Measurements from ENCODE around the gene CLIC4. TPM values are rescaled to one million over a fixed set of nuclear protein-coding genes. Genes with fewer than 3 reads are reported as not detected.
"Not testable (repeated sequence)": the region's sequence is repeated elsewhere in the genome, so short reads cannot be mapped to it uniquely, and the experiment has no call there.

CLIC4 gene
- total RNA-seq, 1 donor: 966 TPM

DNA sequence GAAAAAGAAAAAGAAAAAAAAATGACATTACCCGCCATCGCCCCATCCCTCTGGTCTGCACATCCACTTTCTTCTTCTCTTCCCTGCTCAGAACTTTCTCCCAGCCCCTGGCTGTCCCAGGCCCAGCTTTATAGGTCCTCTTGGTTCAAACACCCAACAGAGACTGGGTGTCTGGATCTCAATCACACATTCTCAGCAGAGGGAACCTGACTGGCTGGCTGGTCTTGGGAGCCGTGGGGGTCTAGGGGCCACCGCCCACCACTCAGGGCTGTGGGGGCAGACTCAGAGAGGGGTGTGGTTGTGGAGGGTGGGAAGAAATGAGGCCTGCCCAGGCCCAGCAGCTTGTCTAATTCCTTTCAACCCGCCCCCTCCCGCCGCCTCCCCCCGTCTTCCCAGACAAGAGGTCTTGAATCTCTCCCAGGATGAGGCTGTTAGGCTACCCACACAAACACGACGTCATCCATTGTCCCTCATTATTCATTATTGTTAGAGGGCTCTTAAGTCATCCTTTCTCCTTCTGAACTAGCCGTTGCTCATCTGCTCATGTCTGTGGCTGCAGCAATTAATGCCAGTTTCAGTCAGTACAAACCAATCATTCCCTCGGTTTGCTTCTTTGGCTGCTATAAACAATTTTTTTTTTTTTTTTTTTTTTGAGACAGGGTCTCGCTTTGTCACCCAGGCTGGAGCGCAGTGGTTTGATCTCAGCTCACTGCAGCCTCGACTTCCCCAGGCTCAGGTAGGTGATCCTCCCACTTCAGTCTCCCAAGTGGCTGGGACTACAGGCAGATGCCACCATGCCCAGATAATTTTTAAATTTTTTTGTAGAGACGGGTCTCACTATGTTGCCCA, 40.6 kb upstream of the CLIC4 start:
- peak; percentile 79 for DNase-seq (ENCODE audit: low read depth)
- TF ChIP-seq, protein P1, sequence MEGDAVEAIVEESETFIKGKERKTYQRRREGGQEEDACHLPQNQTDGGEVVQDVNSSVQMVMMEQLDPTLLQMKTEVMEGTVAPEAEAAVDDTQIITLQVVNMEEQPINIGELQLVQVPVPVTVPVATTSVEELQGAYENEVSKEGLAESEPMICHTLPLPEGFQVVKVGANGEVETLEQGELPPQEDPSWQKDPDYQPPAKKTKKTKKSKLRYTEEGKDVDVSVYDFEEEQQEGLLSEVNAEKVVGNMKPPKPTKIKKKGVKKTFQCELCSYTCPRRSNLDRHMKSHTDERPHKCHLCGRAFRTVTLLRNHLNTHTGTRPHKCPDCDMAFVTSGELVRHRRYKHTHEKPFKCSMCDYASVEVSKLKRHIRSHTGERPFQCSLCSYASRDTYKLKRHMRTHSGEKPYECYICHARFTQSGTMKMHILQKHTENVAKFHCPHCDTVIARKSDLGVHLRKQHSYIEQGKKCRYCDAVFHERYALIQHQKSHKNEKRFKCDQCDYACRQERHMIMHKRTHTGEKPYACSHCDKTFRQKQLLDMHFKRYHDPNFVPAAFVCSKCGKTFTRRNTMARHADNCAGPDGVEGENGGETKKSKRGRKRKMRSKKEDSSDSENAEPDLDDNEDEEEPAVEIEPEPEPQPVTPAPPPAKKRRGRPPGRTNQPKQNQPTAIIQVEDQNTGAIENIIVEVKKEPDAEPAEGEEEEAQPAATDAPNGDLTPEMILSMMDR (IDR thresholded peaks at IDR 0.05; ENCODE audit: insufficient read depth, low read length): no peak

DNA sequence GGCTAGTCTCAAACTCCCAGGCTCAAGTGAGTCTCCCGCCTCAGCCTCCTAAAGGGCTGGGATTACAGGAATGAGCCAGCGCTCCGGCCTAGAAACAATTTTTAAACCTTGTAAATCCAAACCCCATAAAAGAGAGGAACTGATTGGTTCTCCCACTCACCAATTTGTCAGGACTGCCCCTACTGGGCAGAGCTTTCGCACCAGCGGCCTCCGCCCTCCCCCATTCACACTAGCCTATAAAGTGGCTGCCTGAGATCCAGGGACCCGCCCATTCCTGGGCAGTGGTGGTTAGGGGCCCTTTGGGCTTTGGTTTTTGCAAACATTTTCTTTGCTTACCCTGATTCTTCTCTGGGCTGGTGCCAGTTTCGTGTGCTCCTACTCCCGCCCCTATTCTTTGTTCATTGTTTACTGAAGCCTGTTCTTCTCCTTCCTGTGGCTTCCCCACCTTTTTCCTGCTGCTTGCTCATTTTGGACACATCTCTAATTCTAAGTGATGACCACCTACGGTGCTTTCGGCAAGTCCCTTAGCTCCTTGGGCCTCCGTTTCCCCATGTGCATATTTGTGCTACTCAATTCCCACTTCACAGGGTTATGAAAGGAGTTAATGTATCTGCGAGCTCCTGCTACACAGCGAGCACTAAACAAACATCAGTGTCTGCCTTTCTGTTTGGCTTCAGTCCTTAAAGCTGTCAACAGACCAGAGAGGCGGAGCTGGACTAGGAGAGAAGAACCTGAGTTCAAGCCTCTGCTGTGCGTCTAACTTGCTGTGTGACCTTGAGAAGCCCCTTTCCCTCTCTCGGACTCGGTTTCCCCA, 39.8 kb upstream of the CLIC4 start:
- TF ChIP-seq, protein P1 (IDR thresholded peaks at IDR 0.05; ENCODE audit: insufficient read depth, low read length): no peak
- peak; percentile 93 for DNase-seq (ENCODE audit: low read depth)
- no peak overlapping the region for H3K4me3 ChIP-seq (ENCODE audit: low read depth, low read length)

More for the DNA sequence above, 40.6 kb upstream of the CLIC4 start:
- H3K4me3 ChIP-seq (ENCODE audit: low read depth, low read length): no peak overlapping the region

DNA sequence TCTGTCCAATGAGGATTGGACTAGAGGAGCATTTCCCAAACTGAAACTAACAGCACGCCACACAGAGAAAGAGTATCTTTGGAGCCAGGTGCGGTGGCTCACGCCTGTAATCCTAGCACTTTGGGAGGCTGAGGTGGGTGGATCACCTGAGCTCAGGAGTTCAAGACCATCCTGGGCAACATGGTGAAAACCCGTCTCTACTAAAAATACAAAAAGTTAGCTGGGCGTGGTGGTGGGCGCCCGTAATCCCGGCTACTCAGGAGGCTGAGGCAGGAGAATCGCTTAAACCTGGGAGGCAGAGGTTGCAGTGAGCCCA, 39.2 kb upstream of the CLIC4 start:
- DNase-seq (ENCODE audit: low read depth): not testable (repeated sequence)

DNA sequence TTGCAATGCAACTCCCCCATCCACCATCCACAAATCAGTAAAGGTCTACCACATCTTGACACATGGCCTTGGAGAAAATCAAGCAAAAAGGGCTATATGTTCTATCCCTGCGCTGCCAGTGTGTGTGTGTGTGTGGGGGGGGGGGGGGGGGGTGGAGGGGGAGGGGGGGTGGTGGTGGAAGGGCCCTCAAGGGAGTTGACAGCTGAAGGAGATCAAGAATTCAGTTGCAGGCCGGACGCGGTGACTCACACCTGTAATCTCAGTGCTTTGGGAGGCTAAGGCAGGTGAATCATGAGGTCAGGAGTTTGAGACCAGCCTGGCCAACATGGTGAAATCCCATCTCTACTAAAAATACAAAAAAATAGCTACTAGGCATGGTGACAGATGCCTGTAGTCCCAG, 37.6 kb upstream of the CLIC4 start:
- H3K4me3 ChIP-seq (ENCODE audit: low read depth, low read length): no peak overlapping the region
- TF ChIP-seq, protein P1 (IDR thresholded peaks at IDR 0.05; ENCODE audit: insufficient read depth, low read length): no peak
- DNase-seq (ENCODE audit: low read depth): peak; percentile 84

More for the DNA sequence above, 39.2 kb upstream of the CLIC4 start:
- not testable (repeated sequence) for H3K4me3 ChIP-seq (ENCODE audit: low read depth, low read length)

DNA sequence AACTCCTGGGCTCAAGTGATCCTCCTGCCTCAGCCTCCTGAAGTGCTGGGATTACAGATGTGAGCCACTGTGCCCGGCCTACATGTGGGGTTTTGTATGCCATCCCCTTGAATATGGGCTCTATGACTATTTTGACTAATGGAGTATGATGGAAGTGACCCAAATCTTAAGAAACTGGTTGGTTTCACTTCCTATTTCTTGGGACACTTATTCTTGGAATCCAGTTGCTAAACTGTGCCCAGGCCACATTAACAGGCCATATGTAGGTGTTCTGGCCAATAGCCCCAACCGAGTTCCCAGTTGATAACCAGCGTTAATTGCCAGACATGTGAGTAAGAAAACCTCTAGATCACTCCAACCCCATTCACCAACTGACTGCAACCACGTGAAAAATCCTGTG, 36.3 kb upstream of the CLIC4 start:
- no peak for DNase-seq (ENCODE audit: low read depth)
- TF ChIP-seq, protein P1 (IDR thresholded peaks at IDR 0.05; ENCODE audit: insufficient read depth, low read length): no peak
- H3K4me3 ChIP-seq (ENCODE audit: low read depth, low read length): no peak overlapping the region

DNA sequence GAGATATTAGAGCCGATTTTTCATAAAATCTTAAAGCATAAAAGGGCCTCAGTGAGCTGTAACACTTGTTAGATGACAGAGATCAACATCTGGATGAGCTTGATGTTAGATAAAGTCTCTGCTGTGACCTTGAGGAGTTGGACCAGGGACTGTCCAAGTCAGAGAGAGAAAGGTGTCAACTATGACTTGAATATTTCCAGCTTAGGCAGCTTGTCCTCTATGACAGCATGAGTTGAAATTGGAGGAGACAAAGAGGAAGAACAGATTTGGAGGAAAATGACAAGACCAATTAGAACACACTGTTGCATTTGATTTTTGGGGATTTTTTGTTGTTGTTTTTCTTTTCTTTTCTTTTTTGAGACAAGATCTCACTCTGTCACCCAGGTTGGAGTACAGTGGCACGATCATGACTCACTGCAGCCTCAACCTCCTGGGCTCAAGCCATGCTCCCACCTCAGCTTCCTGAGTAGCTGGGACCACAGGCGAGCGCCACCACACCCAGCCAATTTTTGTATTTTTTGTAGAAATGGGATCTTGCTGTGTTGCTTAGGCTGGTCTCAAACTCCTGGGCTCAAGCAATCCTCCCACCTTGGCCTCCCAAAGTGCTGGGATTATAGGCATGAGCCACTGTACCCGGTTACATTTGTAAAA, 35.3 kb upstream of the CLIC4 start:
- no peak for DNase-seq (ENCODE audit: low read depth)
- TF ChIP-seq, protein P1 (IDR thresholded peaks at IDR 0.05; ENCODE audit: insufficient read depth, low read length): no peak
- no peak overlapping the region for H3K4me3 ChIP-seq (ENCODE audit: low read depth, low read length)

DNA sequence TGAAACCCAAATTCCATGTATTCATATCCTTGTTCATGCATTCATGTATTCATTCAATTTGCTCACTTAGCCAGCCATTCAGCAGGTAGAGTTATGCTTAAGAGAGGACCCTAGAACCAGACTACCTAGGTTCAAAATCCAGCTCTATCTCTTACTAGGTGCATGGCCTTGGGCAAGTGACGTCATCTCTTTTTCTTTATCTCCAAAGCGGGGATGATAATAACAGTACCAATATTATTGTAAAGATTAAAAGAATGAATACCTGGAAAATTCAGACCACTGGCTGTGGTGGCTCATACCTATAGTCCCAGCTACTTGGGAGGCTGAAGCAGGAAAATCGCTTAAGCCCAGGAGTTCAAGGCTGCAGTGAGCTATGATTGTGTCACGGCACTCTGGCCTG, 33.9 kb upstream of the CLIC4 start:
- TF ChIP-seq, protein P1 (IDR thresholded peaks at IDR 0.05; ENCODE audit: insufficient read depth, low read length): no peak
- H3K4me3 ChIP-seq (ENCODE audit: low read depth, low read length): no peak overlapping the region
- DNase-seq (ENCODE audit: low read depth): no peak

Data from fibroblast of the aortic adventitia (primary cell).